Thymus (tissue), 11 donors: ENCODE data around the gene SAMD9L. TPM values are rescaled to one million over a fixed set of nuclear protein-coding genes. Genes with fewer than 3 reads are reported as not detected.

Source experiments
- DNase-seq, 9 donors: peaks; one replicate each; pipeline ENCODE4 v3.0.0-alpha.2; 2013; ENCODE audit warnings: low spot score in 9 of 9, low read depth in 6 of 9, missing footprints in 1 of 9
- H3K27ac ChIP-seq, 2 donors: one replicate each; pipeline ENCODE4 v1.5.1; 2013; ENCODE audit warnings: control low read depth in 1 of 2, low read depth in 1 of 2, low read length in 1 of 2, mild to moderate bottlenecking in 1 of 2, moderate library complexity in 1 of 2
- H3K27me3 ChIP-seq, 2 donors: one replicate each; pipeline ENCODE4 v1.5.1; 2013; ENCODE audit warnings: low read length in 1 of 2; ENCODE audit not compliant: control insufficient read depth in 2 of 2, insufficient read depth in 1 of 2
- H3K36me3 ChIP-seq, 2 donors: one replicate each; pipeline ENCODE4 v1.5.1; 2013; ENCODE audit warnings: low read length in 1 of 2, mild to moderate bottlenecking in 1 of 2, moderate library complexity in 1 of 2; ENCODE audit not compliant: control insufficient read depth in 2 of 2, insufficient read depth in 2 of 2
- H3K4me1 ChIP-seq, 2 donors: one replicate each; pipeline ENCODE4 v1.5.1; 2013; ENCODE audit warnings: low read length in 2 of 2; ENCODE audit not compliant: control insufficient read depth in 2 of 2, insufficient read depth in 2 of 2
- H3K4me3 ChIP-seq, 2 donors: one replicate each; pipeline ENCODE4 v1.5.1; 2013; ENCODE audit warnings: low read length in 2 of 2, control low read depth in 1 of 2, mild to moderate bottlenecking in 1 of 2
- H3K9me3 ChIP-seq, 2 donors: one replicate each; pipeline ENCODE4 v1.5.1; 2013; ENCODE audit warnings: low read length in 1 of 2, mild to moderate bottlenecking in 1 of 2; ENCODE audit not compliant: control insufficient read depth in 2 of 2, insufficient read depth in 1 of 2
- WGBS: extraction: QIAGEN DNeasy Blood & Tissue Kit; methylation state at CpG from one replicate; pipeline ENCODE4 v1.1.7; 2013; 5-methylcytosine and 5-hydroxymethylcytosine counted together
- polyA plus RNA-seq: library from polyadenylated mRNA; stranded (reverse); fragments of 200-250 nt; gene quantifications from one replicate; pipeline ENCODE4 v1.2.3, GENCODE V29; 2013
- total RNA-seq: library from RNA; stranded (reverse); fragments of 120-200 nt; gene quantifications from one replicate; pipeline ENCODE4 v1.2.4, GENCODE V29; 2013
- donor health status: healthy.

Gene SAMD9L
- total and polyA plus RNA-seq, 2 donors: 20.3 to 38.5 TPM

DNA sequence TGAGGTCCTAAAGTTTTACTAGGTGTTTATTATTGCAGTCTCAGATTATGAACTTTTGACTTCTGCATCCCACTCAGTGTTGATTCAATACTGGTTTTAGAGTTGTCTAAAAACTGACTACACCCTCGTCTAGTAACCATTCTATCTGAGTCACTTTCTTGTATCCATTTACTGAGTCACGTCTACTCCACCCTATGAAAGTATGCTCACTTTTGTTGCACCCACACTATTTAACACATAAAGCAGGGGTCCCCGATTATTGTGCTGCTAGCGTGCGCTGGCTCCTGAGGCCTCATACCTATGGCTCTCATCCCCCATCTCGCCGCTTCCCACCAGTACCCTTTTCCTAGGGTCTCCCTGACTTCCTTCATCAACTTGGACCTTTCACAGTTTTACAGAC lies 32.4 kb downstream of the SAMD9L start:
- H3K4me3 ChIP-seq: peak overlapping the region in 1 of 2 donors; percentile 16
- H3K36me3 ChIP-seq: no peaks in the 10 kb centered on the region
- no peak for DNase-seq
- WGBS: 90% methylated on average over 7 of the region's 7 CpGs
- peaks cover 2 to 11% of the 10 kb centered on the region in 2 donors for H3K4me1 ChIP-seq
- H3K9me3 ChIP-seq: peaks cover 0 to 4% of the 10 kb centered on the region in 2 donors
- no peaks in the 10 kb centered on the region for H3K27me3 ChIP-seq
- H3K27ac ChIP-seq: no peak overlapping the region

DNA sequence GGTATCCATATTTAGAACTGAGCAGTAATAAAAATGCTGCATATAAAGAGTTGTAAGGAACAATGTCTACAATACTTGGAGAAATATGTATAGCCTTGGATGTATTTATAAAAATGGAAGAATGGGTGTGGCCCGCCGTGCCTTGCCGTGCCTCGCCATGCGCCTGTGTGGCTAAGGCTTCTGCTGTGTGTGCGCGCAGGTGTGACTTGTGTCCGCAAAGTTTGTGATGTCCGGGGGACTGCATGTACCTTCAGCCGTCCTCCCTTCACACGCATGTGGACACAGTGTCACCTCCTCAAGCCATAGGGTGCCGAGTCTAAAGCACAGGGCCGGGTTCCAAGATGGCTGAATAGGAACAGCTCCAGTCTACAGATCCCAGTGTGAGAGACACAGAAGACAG lies 40.2 kb downstream of the SAMD9L start:
- H3K36me3 ChIP-seq: peaks cover 30 to 36% of the 10 kb centered on the region in 2 donors
- no peaks in the 10 kb centered on the region for H3K27me3 ChIP-seq
- H3K9me3 ChIP-seq: peaks cover 7 to 14% of the 10 kb centered on the region in 2 donors
- DNase-seq: no peak
- H3K4me3 ChIP-seq: no peak overlapping the region
- H3K4me1 ChIP-seq: no peaks in the 10 kb centered on the region
- 95% methylated on average over 13 of the region's 13 CpGs for WGBS
- no peak overlapping the region for H3K27ac ChIP-seq

DNA sequence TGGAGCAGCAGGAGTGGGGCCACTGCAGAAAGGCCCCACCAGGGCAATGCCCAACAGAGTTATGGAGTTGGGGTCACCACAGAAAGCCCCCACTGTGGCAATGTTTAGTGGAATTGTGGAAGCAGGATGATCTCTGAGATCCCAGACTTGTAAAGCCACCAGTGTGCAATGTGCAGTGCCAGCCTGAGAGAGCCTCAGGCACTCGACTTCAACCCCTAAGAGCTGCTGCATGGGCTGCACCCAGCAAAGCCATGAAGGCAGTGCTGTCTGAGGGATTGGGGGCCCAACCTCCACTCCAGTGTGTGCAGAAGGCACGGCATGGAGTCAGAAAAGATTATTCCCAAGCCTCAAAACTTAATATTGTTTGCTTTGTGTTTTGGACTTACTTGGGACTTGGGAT lies 50.8 kb downstream of the SAMD9L start:
- H3K9me3 ChIP-seq: no peaks in the 10 kb centered on the region
- WGBS: 95% methylated on average over 2 of the region's 2 CpGs
- no peak overlapping the region for H3K4me3 ChIP-seq
- H3K27me3 ChIP-seq: no peaks in the 10 kb centered on the region
- DNase-seq: no peak
- no peaks in the 10 kb centered on the region for H3K36me3 ChIP-seq
- no peak overlapping the region for H3K27ac ChIP-seq
- no peaks in the 10 kb centered on the region for H3K4me1 ChIP-seq

DNA sequence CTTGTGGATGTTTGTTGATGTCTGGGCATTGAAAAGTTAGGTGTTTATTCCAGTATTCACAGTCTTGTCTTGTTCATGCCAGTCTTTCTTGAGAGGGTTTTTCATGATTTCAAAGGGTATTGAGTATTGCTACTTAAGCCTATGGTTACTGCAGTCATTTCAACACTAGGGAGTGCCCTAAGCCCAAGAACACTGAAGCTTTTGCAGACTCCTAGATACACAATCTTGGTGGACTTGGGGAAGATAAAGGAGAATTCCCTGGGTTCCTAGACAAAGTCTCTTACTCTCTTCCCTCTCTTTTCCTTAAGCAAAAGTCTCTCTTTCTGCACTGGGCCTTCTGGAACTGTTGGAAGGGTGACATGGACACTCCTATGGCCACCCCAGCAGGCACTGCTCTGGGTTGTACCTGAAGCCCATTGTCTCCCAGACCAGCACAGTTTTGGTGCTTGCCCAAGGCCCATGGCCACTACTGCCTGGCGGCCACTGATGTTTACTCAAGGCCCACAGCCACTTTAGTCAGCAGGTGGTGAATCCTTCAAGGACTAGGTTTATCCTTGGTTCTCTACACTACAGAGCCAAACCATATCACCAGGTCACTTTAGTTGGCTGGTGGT lies 55.3 kb downstream of the SAMD9L start:
- no peaks in the 10 kb centered on the region for H3K27me3 ChIP-seq
- no peaks in the 10 kb centered on the region for H3K9me3 ChIP-seq
- H3K36me3 ChIP-seq: no peaks in the 10 kb centered on the region
- no peak overlapping the region for H3K27ac ChIP-seq
- H3K4me1 ChIP-seq: no peaks in the 10 kb centered on the region
- WGBS: 52% methylated on average over 1 of the region's 1 CpG
- H3K4me3 ChIP-seq: no peak overlapping the region
- peak in 2 of 9 donors; percentile 4 to 16 for DNase-seq

Other genes starting within 250 kb of the SAMD9L start
- gene SAMD9, start 30.4 kb downstream of the SAMD9L start, total RNA-seq: 49.9 TPM
- 13.9 TPM for gene SAMD9, start 30.4 kb downstream of the SAMD9L start, polyA plus RNA-seq
- gene HEPACAM2, start 78.1 kb upstream of the SAMD9L start, total RNA-seq: 0.24 TPM
- 0.66 TPM for gene HEPACAM2, start 78.1 kb upstream of the SAMD9L start, polyA plus RNA-seq
- gene VPS50, start 84.0 kb upstream of the SAMD9L start, total RNA-seq: 26.7 TPM
- 16.3 TPM for gene VPS50, start 84.0 kb upstream of the SAMD9L start, polyA plus RNA-seq